OCI-LY1 (cell line): ENCODE results near the gene BMERB1.

Experiments used
- H2AFZ ChIP-seq: fragments of 200-600 bp; sonication (generic), shearing (Covaris generic); 2 replicates; pipeline ENCODE4 v1.6.0; 2014; ENCODE audit warnings: antibody characterized with exemption, mild to moderate bottlenecking, low read length
- H3F3A ChIP-seq: fragments of 200-600 bp; sonication (generic), shearing (Covaris generic); 2 replicates; pipeline ENCODE4 v1.6.0; 2014; ENCODE audit warnings: mild to moderate bottlenecking, antibody characterized with exemption, low read length, moderate library complexity; ENCODE audit not compliant: insufficient read depth
- H3K27ac ChIP-seq: fragments of 200-600 bp; sonication (generic); 2 replicates; pipeline ENCODE4 v1.5.1; 2014; ENCODE audit warnings: low read length, mixed run types, mild to moderate bottlenecking, low read depth; ENCODE audit not compliant: poor library complexity, severe bottlenecking
- H3K27me3 ChIP-seq: fragments of 200-600 bp; sonication (generic); 2 replicates; pipeline ENCODE4 v1.6.0; 2014; ENCODE audit warnings: antibody characterized with exemption, mild to moderate bottlenecking, low read length, moderate library complexity; ENCODE audit not compliant: insufficient read depth
- H3K36me3 ChIP-seq: fragments of 200-600 bp; sonication (generic); 2 replicates; pipeline ENCODE4 v1.6.1; 2014; ENCODE audit warnings: mild to moderate bottlenecking, antibody characterized with exemption, low read length, moderate library complexity, mixed read lengths; ENCODE audit not compliant: insufficient read depth
- H3K4me1 ChIP-seq: fragments of 200-600 bp; sonication (generic); 2 replicates; pipeline ENCODE4 v1.5.1; 2014; ENCODE audit warnings: mild to moderate bottlenecking, low read length, moderate library complexity; ENCODE audit not compliant: insufficient read depth, severe bottlenecking
- H3K4me2 ChIP-seq: fragments of 200-600 bp; sonication (generic), shearing (Covaris generic); 2 replicates; pipeline ENCODE4 v1.6.1; 2014; ENCODE audit warnings: low read length
- H3K4me3 ChIP-seq: fragments of 200-600 bp; sonication (generic); 2 replicates; pipeline ENCODE4 v1.5.1; 2014; ENCODE audit warnings: low read length, low read depth, mild to moderate bottlenecking, mixed read lengths; ENCODE audit not compliant: poor library complexity, severe bottlenecking
- H3K79me2 ChIP-seq: fragments of 200-600 bp; shearing (Covaris generic); 2 replicates; pipeline ENCODE4 v1.6.1; 2016; ENCODE audit warnings: mixed run types, low read length, mixed read lengths; ENCODE audit not compliant: insufficient read depth
- H3K9ac ChIP-seq: fragments of 200-600 bp; sonication (generic), shearing (Covaris generic); 2 replicates; pipeline ENCODE4 v1.6.1; 2014; ENCODE audit warnings: mild to moderate bottlenecking, low read length, mixed read lengths
- H3K9me2 ChIP-seq: fragments of 200-600 bp; sonication (generic), shearing (Covaris generic); 2 replicates; pipeline ENCODE4 v1.6.1; 2014; ENCODE audit warnings: low read depth, mild to moderate bottlenecking, low read length, mixed read lengths
- H3K9me3 ChIP-seq: fragments of 200-600 bp; shearing (Covaris generic); 2 replicates; pipeline ENCODE4 v1.6.1; 2014; ENCODE audit warnings: low read length, mixed read lengths
- H4K20me1 ChIP-seq: fragments of 200-600 bp; sonication (generic), shearing (Covaris generic); 2 replicates; pipeline ENCODE4 v1.6.0; 2016; ENCODE audit warnings: mild to moderate bottlenecking, low read length; ENCODE audit not compliant: insufficient read depth
- CTCF ChIP-seq: fragments of 200-600 bp; sonication (generic), shearing (Covaris generic); IDR thresholded peaks from 2 replicates; pipeline ENCODE4 v1.5.1; 2017; ENCODE audit warnings: mild to moderate bottlenecking, antibody characterized with exemption, low read length, moderate library complexity, mixed read lengths
- EZH2 ChIP-seq: fragments of 200-600 bp; sonication (generic), shearing (Covaris generic); IDR thresholded peaks from 2 replicates; pipeline ENCODE4 v1.8.0; 2017; ENCODE audit warnings: borderline replicate concordance, mixed run types, mild to moderate bottlenecking, antibody characterized with exemption, low read length, moderate library complexity, mixed read lengths

Gene BMERB1

DNA sequence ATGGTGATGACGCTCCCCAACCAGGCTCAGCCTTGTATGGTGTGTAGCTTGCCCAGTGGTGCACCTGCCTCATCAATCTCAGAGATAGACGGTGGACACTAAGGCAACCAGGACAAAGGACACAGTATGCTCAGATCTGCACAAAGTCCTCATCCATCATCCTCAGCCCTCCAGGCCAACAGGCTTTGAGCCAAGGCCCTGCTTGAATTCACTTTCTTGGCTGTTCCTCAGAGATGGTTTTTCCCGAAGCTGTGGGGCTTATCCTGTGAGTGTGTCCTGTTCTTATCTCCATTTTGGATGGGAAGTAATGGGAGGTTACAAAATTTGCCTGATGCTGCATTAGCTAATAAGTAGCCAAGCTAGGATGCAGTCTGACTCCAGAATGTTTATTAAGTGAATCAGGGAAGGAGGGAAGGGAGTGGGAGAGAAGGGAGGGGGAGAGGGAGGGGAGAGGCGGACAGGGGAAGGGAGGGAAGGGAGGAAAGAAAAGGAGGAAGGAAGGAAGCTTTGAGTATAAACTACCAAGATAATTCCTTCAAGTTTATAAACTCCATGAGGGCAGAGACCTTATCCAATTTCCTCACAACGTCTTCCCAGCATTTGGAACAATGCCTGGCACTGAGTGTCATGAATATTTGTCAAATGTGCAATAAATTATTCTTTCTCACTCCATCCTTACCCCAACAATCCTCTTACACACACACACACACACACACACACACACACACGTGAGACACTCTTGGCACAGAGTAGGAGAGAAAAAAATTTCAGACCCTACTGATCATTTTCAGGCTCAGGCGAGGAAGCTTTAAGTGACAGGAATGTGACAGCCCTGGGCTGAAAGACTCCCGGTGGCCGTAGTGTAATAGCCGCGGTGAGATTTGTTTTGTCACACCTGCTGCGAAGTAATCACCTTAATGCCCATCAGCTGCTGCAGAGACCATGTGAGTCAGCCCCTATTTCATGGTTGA, 84.3 kb downstream of the BMERB1 start:
- Histone ChIP-seq H3K9me2 (no peaks in the 10 kb centered on the region), H3K9me3 (no peaks in the 10 kb centered on the region), H3K4me1 (peaks cover 7% of the 10 kb centered on the region), H4K20me1 (no peaks in the 10 kb centered on the region), H3K36me3 (no peaks in the 10 kb centered on the region), H3F3A (no peaks in the 10 kb centered on the region), H2AFZ (no peak overlapping the region), H3K4me2 (no peak overlapping the region), H3K4me3 (no peak overlapping the region), H3K27ac (no peak overlapping the region), H3K9ac (no peak overlapping the region), H3K79me2 (no peaks in the 10 kb centered on the region), H3K27me3 (peaks cover 10% of the 10 kb centered on the region; the same call in 1 of the 2 replicates)
- TF ChIP-seq EZH2: no peak
- TF ChIP-seq CTCF: no peak

- Histone ChIP-seq H3F3A (no peaks in the 10 kb centered on the region), H3K9me2 (no peaks in the 10 kb centered on the region), H3K4me3 (no peak overlapping the region), H3K36me3 (no peaks in the 10 kb centered on the region), H3K27me3 (peaks cover 10% of the 10 kb centered on the region; the same call in 1 of the 2 replicates), H4K20me1 (no peaks in the 10 kb centered on the region), H3K9me3 (no peaks in the 10 kb centered on the region), H2AFZ (no peak overlapping the region), H3K4me1 (peaks cover 7% of the 10 kb centered on the region), H3K79me2 (no peaks in the 10 kb centered on the region), H3K4me2 (no peak overlapping the region), H3K9ac (no peak overlapping the region), H3K27ac (no peak overlapping the region)
- TF ChIP-seq CTCF: no peak
- no peak for TF ChIP-seq EZH2
These were observed 85.4 kb downstream of the BMERB1 start for GRCh38 chr16:15519790-15520189.

DNA sequence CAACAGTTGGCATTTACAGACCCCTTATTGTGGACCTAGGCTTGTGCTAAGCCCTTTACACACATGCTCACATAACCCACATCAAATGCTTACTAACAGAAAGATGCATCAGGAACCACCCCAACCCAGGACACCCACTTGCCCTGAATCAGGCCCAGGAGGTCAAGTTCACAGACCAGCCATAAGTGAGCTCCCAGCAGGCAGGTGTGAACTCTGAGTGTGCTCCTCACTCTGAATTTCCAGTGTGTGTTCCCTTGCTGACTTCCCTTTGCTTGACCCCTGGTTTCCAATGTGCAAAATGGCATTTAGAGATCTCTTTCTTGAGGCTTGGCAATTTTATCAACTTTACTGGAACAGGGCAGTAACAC, 87.0 kb downstream of the BMERB1 start:
- H3F3A ChIP-seq: no peaks in the 10 kb centered on the region
- H3K9me3 ChIP-seq: no peaks in the 10 kb centered on the region
- H3K79me2 ChIP-seq: no peaks in the 10 kb centered on the region
- H3K4me2 ChIP-seq: no peak overlapping the region
- no peak overlapping the region for H2AFZ ChIP-seq
- H3K9ac ChIP-seq: no peak overlapping the region
- H3K36me3 ChIP-seq: no peaks in the 10 kb centered on the region
- no peak overlapping the region for H3K27ac ChIP-seq
- no peaks in the 10 kb centered on the region for H4K20me1 ChIP-seq
- H3K9me2 ChIP-seq: no peaks in the 10 kb centered on the region
- TF ChIP-seq EZH2: no peak
- TF ChIP-seq CTCF: no peak
- peaks cover 10% of the 10 kb centered on the region; the same call in 1 of the 2 replicates for H3K27me3 ChIP-seq
- H3K4me3 ChIP-seq: no peak overlapping the region
- H3K4me1 ChIP-seq: peaks cover 7% of the 10 kb centered on the region
